ENCODE data around the gene OTX2.

The OTX2 gene

GRCh38 chr14:56808383-56809269, 1.7 kb downstream of the OTX2 start:
- no peak for DNase-seq (ENCODE audit: low read depth)
- no peak for TF ChIP-seq CTCF (IDR thresholded peaks at IDR 0.05; ENCODE audit: insufficient read depth, low read depth, low read length, missing control alignments)
- H3K4me3 ChIP-seq (ENCODE audit: low read depth, low read length) = no peak overlapping the region

GRCh38 chr14:56808110-56808382, 2.2 kb downstream of the OTX2 start:
- no peak overlapping the region for H3K4me3 ChIP-seq (ENCODE audit: low read depth, low read length)
- no peak for TF ChIP-seq CTCF (IDR thresholded peaks at IDR 0.05; ENCODE audit: insufficient read depth, low read depth, low read length, missing control alignments)
- DNase-seq (ENCODE audit: low read depth) = no peak

GRCh38 chr14:56807386-56808109, 2.7 kb downstream of the OTX2 start:
- no peak for DNase-seq (ENCODE audit: low read depth)
- no peak overlapping the region for H3K4me3 ChIP-seq (ENCODE audit: low read depth, low read length)
- TF ChIP-seq CTCF (IDR thresholded peaks at IDR 0.05; ENCODE audit: insufficient read depth, low read depth, low read length, missing control alignments) = no peak

GRCh38 chr14:56806760-56807159, 3.5 kb downstream of the OTX2 start:
- no peak for DNase-seq (ENCODE audit: low read depth)
- no peak for TF ChIP-seq CTCF (IDR thresholded peaks at IDR 0.05; ENCODE audit: insufficient read depth, low read depth, low read length, missing control alignments)
- no peak overlapping the region for H3K4me3 ChIP-seq (ENCODE audit: low read depth, low read length)

GRCh38 chr14:56805992-56806727, 4.1 kb downstream of the OTX2 start:
- H3K4me3 ChIP-seq (ENCODE audit: low read depth, low read length) = no peak overlapping the region
- DNase-seq (ENCODE audit: low read depth) = no peak
- TF ChIP-seq CTCF (IDR thresholded peaks at IDR 0.05; ENCODE audit: insufficient read depth, low read depth, low read length, missing control alignments) = no peak

- no peak overlapping the region for H3K4me3 ChIP-seq (ENCODE audit: low read depth, low read length)
- no peak for TF ChIP-seq CTCF (IDR thresholded peaks at IDR 0.05; ENCODE audit: insufficient read depth, low read depth, low read length, missing control alignments)
- DNase-seq (ENCODE audit: low read depth) = no peak
Measured at GRCh38 chr14:56805201-56805991, 4.9 kb downstream of the OTX2 start.

Measured in GM12865 (cell line).